Liver (tissue), 9 donors: ENCODE results near the gene CBLC. TPM values are rescaled to one million over a fixed set of nuclear protein-coding genes. Genes with fewer than 3 reads are reported as not detected.

Source experiments
- DNase-seq: peaks from one replicate; pipeline ENCODE4 v3.0.0-alpha.2; 2017; ENCODE audit warnings: low spot score
- H3K27ac ChIP-seq, 2 donors: one replicate each; pipeline ENCODE4 v1.7.0; 2013; ENCODE audit warnings: inconsistent platforms in 2 of 2, low read length in 2 of 2, control low read depth in 1 of 2, low read depth in 1 of 2, mild to moderate bottlenecking in 1 of 2
- H3K27me3 ChIP-seq, 4 donors: one replicate each; pipeline versions ENCODE4 v1.6.1 to v1.7.0; 2013; ENCODE audit warnings: low read length in 3 of 4, inconsistent platforms in 1 of 4, mild to moderate bottlenecking in 1 of 4, moderate library complexity in 1 of 4; ENCODE audit not compliant: control insufficient read depth in 4 of 4, insufficient read depth in 4 of 4
- H3K36me3 ChIP-seq, 4 donors: one replicate each; pipeline versions ENCODE4 v1.6.1 to v1.7.0; 2013; ENCODE audit warnings: low read length in 3 of 4, mild to moderate bottlenecking in 3 of 4, low read depth in 1 of 4, moderate library complexity in 1 of 4; ENCODE audit not compliant: control insufficient read depth in 4 of 4, insufficient read depth in 3 of 4
- H3K4me1 ChIP-seq, 4 donors: one replicate each; pipeline versions ENCODE4 v1.6.1 to v1.7.0; 2013; ENCODE audit warnings: low read length in 3 of 4, mild to moderate bottlenecking in 3 of 4, moderate library complexity in 1 of 4; ENCODE audit not compliant: control insufficient read depth in 4 of 4, insufficient read depth in 4 of 4
- H3K4me3 ChIP-seq, 3 donors: one replicate each; pipeline versions ENCODE4 v1.6.1 to v1.7.0; 2013; ENCODE audit warnings: low read length in 3 of 3, control low read depth in 1 of 3, low read depth in 1 of 3, mild to moderate bottlenecking in 1 of 3
- H3K9ac ChIP-seq, 2 donors: one replicate each; pipeline ENCODE4 v1.7.0; 2013; ENCODE audit warnings: low read length in 2 of 2, mild to moderate bottlenecking in 2 of 2, moderate library complexity in 2 of 2, control low read depth in 1 of 2, low read depth in 1 of 2
- H3K9me3 ChIP-seq, 4 donors: one replicate each; pipeline versions ENCODE4 v1.6.1 to v1.7.0; 2013; ENCODE audit warnings: low read length in 3 of 4; ENCODE audit not compliant: control insufficient read depth in 4 of 4
- EGR1 ChIP-seq, 2 donors: IDR thresholded peaks; 2 replicates each; pipeline ENCODE4 v1.6.1; 2016 to 2018; ENCODE audit warnings: antibody characterized with exemption in 2 of 2, low read depth in 2 of 2
- FOXA1 ChIP-seq: IDR thresholded peaks from 2 replicates; pipeline ENCODE4 v1.6.1; 2016; ENCODE audit warnings: antibody characterized with exemption
- FOXA2 ChIP-seq: IDR thresholded peaks from 2 replicates; pipeline ENCODE4 v1.6.1; 2016; ENCODE audit warnings: antibody characterized with exemption
- GABPA ChIP-seq, 2 donors: IDR thresholded peaks in 1 of 2; conservative IDR thresholded peaks in 1 of 2; 2 replicates each; pipeline ENCODE4 v1.6.1; 2016; ENCODE audit warnings: antibody characterized with exemption in 2 of 2, mild to moderate bottlenecking in 1 of 2, moderate library complexity in 1 of 2
- HNF4A ChIP-seq, 2 donors: conservative IDR thresholded peaks; 2 replicates each; pipeline ENCODE4 v1.6.1; 2016; ENCODE audit warnings: antibody characterized with exemption in 2 of 2, mild to moderate bottlenecking in 2 of 2
- HNF4G ChIP-seq: IDR thresholded peaks from 2 replicates; pipeline ENCODE4 v1.6.1; 2016; ENCODE audit warnings: antibody characterized with exemption
- JUND ChIP-seq, 2 donors: IDR thresholded peaks; 2 replicates each; pipeline ENCODE4 v1.6.1; 2016; ENCODE audit warnings: antibody characterized with exemption in 2 of 2
- NR2F2 ChIP-seq: IDR thresholded peaks from 2 replicates; pipeline ENCODE4 v1.6.1; 2016; ENCODE audit warnings: antibody characterized with exemption
- RAD21 ChIP-seq, 2 donors: IDR thresholded peaks; 2 replicates each; pipeline ENCODE4 v1.6.1; 2016; ENCODE audit warnings: antibody characterized with exemption in 2 of 2, mild to moderate bottlenecking in 2 of 2
- RXRA ChIP-seq, 2 donors: IDR thresholded peaks; 2 replicates each; pipeline ENCODE4 v1.6.1; 2017 to 2018; ENCODE audit warnings: antibody characterized with exemption in 2 of 2, mild to moderate bottlenecking in 1 of 2
- SP1 ChIP-seq: IDR thresholded peaks from 2 replicates; pipeline ENCODE4 v1.6.1; 2018; ENCODE audit warnings: antibody characterized with exemption, mild to moderate bottlenecking
- TAF1 ChIP-seq: conservative IDR thresholded peaks from 2 replicates; pipeline ENCODE4 v1.6.1; 2016; ENCODE audit warnings: antibody characterized with exemption, mild to moderate bottlenecking
- YY1 ChIP-seq: IDR thresholded peaks from 2 replicates; pipeline ENCODE4 v1.6.1; 2016; ENCODE audit warnings: antibody characterized with exemption, mild to moderate bottlenecking
- WGBS: extraction: QIAGEN DNeasy Blood & Tissue Kit; methylation state at CpG from one replicate; pipeline ENCODE4 v1.1.7; 2013; 5-methylcytosine and 5-hydroxymethylcytosine counted together
- polyA plus RNA-seq, 2 donors: library from polyadenylated mRNA; stranded (reverse) in 1 of 2; unstranded in 1 of 2; fragments of 200-250 nt in 1 of 2; fragments of >200 nt in 1 of 2; fragmentation: Nextera tagmentation in 1 of 2; extraction: Ambion mirVana in 1 of 2; gene quantifications; one replicate each; pipeline versions ENCODE4 v1.2.1 to v1.2.3, GENCODE V29; 2013 to 2015
- total RNA-seq, 2 donors: library from RNA; depleted of rRNA; stranded (reverse); fragments of >200 nt; gene quantifications; one replicate each; pipeline ENCODE4 v1.2.3, GENCODE V29; 2014
- TF ChIP-seq, protein P1 (sequence below): IDR thresholded peaks from 2 replicates; pipeline ENCODE4 v1.6.1; 2016; ENCODE audit warnings: antibody characterized with exemption
- TF ChIP-seq, protein P2 (sequence below): IDR thresholded peaks from 2 replicates; pipeline ENCODE4 v1.6.1; 2016; ENCODE audit warnings: antibody characterized with exemption
- TF ChIP-seq, protein P3 (sequence below): fragments of 150-350 bp; IDR thresholded peaks from 2 replicates; pipeline ENCODE4 v1.5.1; 2017; ENCODE audit warnings: improper control_type of control experiment, low read depth, low read length; ENCODE audit not compliant: missing input control
- TF ChIP-seq, protein P4 (sequence below): IDR thresholded peaks from 2 replicates; pipeline ENCODE4 v1.6.1; 2016; ENCODE audit warnings: antibody characterized with exemption, mild to moderate bottlenecking
- TF ChIP-seq, protein P5 (sequence below): IDR thresholded peaks from 2 replicates; pipeline ENCODE4 v1.6.1; 2016; ENCODE audit warnings: antibody characterized with exemption
- donor health status: healthy.
- donor health status: healthy.
- donor health status: healthy.
- donor health status: healthy.
- donor health status: healthy.

The CBLC gene
- total and polyA plus RNA-seq, 4 donors: 2.1 to 14.0 (median 8.8) TPM

DNA sequence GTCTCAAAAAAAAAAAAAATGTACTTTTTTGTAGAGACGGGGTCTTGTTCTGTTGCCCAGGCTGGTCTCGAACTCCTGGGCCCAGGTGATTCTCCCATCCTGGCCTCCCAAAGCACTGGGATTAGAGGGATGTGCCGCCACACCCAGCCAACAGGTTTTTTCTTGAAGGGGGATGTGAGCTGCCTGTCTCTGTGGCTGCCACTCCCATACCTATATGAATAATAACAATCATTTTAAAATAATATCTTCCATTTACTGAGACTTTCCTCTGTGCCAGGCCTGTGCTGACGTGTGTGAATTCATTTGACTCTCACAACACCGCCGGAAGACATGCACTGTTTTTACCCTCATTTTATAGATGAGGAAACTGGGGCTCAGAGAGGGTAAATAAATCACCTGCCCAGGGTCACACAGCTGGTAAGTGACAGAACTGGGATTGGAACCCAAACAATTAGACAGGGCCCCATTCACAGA, 36.4 kb upstream of the CBLC start:
- Histone ChIP-seq H3K27me3 (no peaks in the 10 kb centered on the region), H3K4me1 (peaks cover 26 to 81% (median 61%) of the 10 kb centered on the region in 4 donors), H3K36me3 (no peaks in the 10 kb centered on the region), H3K4me3 (no peak overlapping the region), H3K9me3 (no peaks in the 10 kb centered on the region), H3K9ac (peak overlapping the region in 1 of 2 donors; percentile 44), H3K27ac (peak overlapping the region; percentile 79 to 86)
- 40% methylated on average over 6 of the region's 6 CpGs for whole genome bisulfite sequencing
- TF ChIP-seq SP1 (no peak), JUND (IDR thresholded peaks at IDR 0.05) (no peak)
- no peak for DNase-seq

DNA sequence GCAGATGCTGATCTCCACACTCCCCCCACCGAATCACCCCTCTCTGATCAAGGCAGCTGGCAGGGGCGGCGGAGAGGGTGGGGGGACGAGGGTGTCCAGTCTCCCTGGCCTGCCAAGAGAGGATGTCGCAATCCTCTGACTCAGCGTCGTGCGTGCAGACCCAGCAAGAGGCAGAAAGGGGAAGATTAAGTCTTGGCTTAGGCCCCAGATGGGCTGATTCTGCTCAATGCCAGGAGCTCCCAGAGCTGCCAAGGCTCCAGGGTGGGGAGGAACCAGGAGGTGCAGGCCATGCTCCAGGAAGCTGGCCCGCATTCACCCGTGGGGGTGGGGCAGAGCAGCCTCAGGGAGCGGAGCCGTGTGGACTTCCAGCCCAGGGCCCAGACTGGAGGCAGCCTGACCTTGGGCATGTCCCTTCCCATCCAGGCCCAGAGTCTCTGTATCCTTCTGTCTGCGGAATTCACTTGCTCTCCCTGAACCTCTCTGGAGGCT, 35.8 kb upstream of the CBLC start:
- H3K9ac ChIP-seq: peak overlapping the region in 1 of 2 donors; percentile 59
- peaks cover 26 to 81% (median 61%) of the 10 kb centered on the region in 4 donors for H3K4me1 ChIP-seq

More for the DNA sequence above, 35.8 kb upstream of the CBLC start:
- WGBS: 5% methylated on average over 13 of the region's 13 CpGs
- peak; percentile 67 for DNase-seq
- H3K9me3 ChIP-seq: no peaks in the 10 kb centered on the region
- H3K36me3 ChIP-seq: no peaks in the 10 kb centered on the region
- no peaks in the 10 kb centered on the region for H3K27me3 ChIP-seq
- TF ChIP-seq, protein P1, sequence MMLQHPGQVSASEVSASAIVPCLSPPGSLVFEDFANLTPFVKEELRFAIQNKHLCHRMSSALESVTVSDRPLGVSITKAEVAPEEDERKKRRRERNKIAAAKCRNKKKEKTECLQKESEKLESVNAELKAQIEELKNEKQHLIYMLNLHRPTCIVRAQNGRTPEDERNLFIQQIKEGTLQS: peak; percentile 85
- TF ChIP-seq YY1: peak; percentile 78
- TF ChIP-seq RXRA (IDR thresholded peaks at IDR 0.05): peak; percentile 94 to 98
- TF ChIP-seq SP1: peak; percentile 92
- peak; percentile 36 to 72 for TF ChIP-seq RAD21 (IDR thresholded peaks at IDR 0.05)
- TF ChIP-seq, protein P2, sequence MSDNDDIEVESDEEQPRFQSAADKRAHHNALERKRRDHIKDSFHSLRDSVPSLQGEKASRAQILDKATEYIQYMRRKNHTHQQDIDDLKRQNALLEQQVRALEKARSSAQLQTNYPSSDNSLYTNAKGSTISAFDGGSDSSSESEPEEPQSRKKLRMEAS: peak; percentile 97
- TF ChIP-seq, protein P3, sequence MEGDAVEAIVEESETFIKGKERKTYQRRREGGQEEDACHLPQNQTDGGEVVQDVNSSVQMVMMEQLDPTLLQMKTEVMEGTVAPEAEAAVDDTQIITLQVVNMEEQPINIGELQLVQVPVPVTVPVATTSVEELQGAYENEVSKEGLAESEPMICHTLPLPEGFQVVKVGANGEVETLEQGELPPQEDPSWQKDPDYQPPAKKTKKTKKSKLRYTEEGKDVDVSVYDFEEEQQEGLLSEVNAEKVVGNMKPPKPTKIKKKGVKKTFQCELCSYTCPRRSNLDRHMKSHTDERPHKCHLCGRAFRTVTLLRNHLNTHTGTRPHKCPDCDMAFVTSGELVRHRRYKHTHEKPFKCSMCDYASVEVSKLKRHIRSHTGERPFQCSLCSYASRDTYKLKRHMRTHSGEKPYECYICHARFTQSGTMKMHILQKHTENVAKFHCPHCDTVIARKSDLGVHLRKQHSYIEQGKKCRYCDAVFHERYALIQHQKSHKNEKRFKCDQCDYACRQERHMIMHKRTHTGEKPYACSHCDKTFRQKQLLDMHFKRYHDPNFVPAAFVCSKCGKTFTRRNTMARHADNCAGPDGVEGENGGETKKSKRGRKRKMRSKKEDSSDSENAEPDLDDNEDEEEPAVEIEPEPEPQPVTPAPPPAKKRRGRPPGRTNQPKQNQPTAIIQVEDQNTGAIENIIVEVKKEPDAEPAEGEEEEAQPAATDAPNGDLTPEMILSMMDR: no peak
- peak; percentile 93 to 95 for TF ChIP-seq JUND (IDR thresholded peaks at IDR 0.05)
- TF ChIP-seq, protein P4, sequence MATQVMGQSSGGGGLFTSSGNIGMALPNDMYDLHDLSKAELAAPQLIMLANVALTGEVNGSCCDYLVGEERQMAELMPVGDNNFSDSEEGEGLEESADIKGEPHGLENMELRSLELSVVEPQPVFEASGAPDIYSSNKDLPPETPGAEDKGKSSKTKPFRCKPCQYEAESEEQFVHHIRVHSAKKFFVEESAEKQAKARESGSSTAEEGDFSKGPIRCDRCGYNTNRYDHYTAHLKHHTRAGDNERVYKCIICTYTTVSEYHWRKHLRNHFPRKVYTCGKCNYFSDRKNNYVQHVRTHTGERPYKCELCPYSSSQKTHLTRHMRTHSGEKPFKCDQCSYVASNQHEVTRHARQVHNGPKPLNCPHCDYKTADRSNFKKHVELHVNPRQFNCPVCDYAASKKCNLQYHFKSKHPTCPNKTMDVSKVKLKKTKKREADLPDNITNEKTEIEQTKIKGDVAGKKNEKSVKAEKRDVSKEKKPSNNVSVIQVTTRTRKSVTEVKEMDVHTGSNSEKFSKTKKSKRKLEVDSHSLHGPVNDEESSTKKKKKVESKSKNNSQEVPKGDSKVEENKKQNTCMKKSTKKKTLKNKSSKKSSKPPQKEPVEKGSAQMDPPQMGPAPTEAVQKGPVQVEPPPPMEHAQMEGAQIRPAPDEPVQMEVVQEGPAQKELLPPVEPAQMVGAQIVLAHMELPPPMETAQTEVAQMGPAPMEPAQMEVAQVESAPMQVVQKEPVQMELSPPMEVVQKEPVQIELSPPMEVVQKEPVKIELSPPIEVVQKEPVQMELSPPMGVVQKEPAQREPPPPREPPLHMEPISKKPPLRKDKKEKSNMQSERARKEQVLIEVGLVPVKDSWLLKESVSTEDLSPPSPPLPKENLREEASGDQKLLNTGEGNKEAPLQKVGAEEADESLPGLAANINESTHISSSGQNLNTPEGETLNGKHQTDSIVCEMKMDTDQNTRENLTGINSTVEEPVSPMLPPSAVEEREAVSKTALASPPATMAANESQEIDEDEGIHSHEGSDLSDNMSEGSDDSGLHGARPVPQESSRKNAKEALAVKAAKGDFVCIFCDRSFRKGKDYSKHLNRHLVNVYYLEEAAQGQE: peak; percentile 75
- peak; percentile 95 for TF ChIP-seq NR2F2
- TF ChIP-seq HNF4A (conservative IDR thresholded peaks at IDR 0.05): peak; percentile 84
- peak in 1 of 2 donors; percentile 28 for TF ChIP-seq EGR1 (IDR thresholded peaks at IDR 0.05; ENCODE audit: low read depth in 2 of 2)
- peak; percentile 80 for TF ChIP-seq HNF4G
- peak in 1 of 2 donors; percentile 31 for TF ChIP-seq GABPA (IDR thresholded peaks at IDR 0.05 in 1 of 2, conservative IDR thresholded peaks at IDR 0.05 in 1 of 2)
- peak; percentile 21 for TF ChIP-seq FOXA2
- TF ChIP-seq FOXA1: peak; percentile 71
- peak; percentile 77 for TF ChIP-seq TAF1
- TF ChIP-seq, protein P5, sequence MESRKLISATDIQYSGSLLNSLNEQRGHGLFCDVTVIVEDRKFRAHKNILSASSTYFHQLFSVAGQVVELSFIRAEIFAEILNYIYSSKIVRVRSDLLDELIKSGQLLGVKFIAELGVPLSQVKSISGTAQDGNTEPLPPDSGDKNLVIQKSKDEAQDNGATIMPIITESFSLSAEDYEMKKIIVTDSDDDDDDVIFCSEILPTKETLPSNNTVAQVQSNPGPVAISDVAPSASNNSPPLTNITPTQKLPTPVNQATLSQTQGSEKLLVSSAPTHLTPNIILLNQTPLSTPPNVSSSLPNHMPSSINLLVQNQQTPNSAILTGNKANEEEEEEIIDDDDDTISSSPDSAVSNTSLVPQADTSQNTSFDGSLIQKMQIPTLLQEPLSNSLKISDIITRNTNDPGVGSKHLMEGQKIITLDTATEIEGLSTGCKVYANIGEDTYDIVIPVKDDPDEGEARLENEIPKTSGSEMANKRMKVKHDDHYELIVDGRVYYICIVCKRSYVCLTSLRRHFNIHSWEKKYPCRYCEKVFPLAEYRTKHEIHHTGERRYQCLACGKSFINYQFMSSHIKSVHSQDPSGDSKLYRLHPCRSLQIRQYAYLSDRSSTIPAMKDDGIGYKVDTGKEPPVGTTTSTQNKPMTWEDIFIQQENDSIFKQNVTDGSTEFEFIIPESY: peak; percentile 62
- H3K27ac ChIP-seq: peak overlapping the region; percentile 79 to 86
- no peak overlapping the region for H3K4me3 ChIP-seq
